SK-N-SH (cell line): ENCODE results near the gene CALN1. TPM values are rescaled to one million over a fixed set of nuclear protein-coding genes. Genes with fewer than 3 reads are reported as not detected.

Source experiments
- CTCF ChIA-PET: fragments of 300-600, 350-600 bp; formaldehyde crosslinking; extraction: SDS; loops from one replicate; lab custom pipeline; 2021; lab: Yijun Ruan, JAX
- POLR2A ChIA-PET: fragments of 350-600 bp; sonication (Branson Sonifier 250); formaldehyde crosslinking; extraction: SDS; loops from one replicate; lab custom pipeline; 2020; ENCODE audit warnings: antibody characterized with exemption, inconsistent platforms; lab: Yijun Ruan, JAX
- DNase-seq: peaks from one replicate; pipeline ENCODE4 v3.0.0; 2012
- H2AFZ ChIP-seq: fragments of 200-600 bp; sonication (generic); 2 replicates; pipeline ENCODE4 v1.8.1; 2016; ENCODE audit warnings: antibody characterized with exemption, mild to moderate bottlenecking, low read depth
- H3F3A ChIP-seq: fragments of 200-600 bp; sonication (generic); replicated peaks from 2 replicates; pipeline ENCODE3; 2016; ENCODE audit warnings: antibody characterized with exemption, mild to moderate bottlenecking; ENCODE audit not compliant: insufficient read depth
- H3K27ac ChIP-seq, 2 experiments: fragments of 200-500 bp in 1 of 2; fragments of 200-600 bp in 1 of 2; sonication (Bioruptor generic) in 1 of 2; sonication (generic), shearing (Covaris generic) in 1 of 2; 2 replicates each; pipeline versions ENCODE4 v1.5.1 to v1.6.1; 2014 to 2016; ENCODE audit warnings: low read depth in 2 of 2, inconsistent platforms in 1 of 2, low read length in 1 of 2, mild to moderate bottlenecking in 1 of 2, mixed read lengths in 1 of 2
- H3K27me3 ChIP-seq: fragments of 200-600 bp; sonication (generic), shearing (Covaris generic); 2 replicates; pipeline ENCODE4 v1.6.1; 2016; ENCODE audit warnings: mixed run types; ENCODE audit not compliant: insufficient read depth
- H3K36me3 ChIP-seq, 2 experiments: fragments of 200-500 bp in 1 of 2; fragments of 200-600 bp in 1 of 2; sonication (Bioruptor generic) in 1 of 2; sonication (generic) in 1 of 2; replicated peaks in 1 of 2; 2 replicates each; pipeline versions ENCODE3 to v1.5.1; 2014 to 2016; ENCODE audit warnings: low read length in 1 of 2, mild to moderate bottlenecking in 1 of 2; ENCODE audit not compliant: insufficient read depth in 2 of 2, control insufficient read depth in 1 of 2
- H3K4me1 ChIP-seq, 2 experiments: fragments of 200-500 bp in 1 of 2; fragments of 200-600 bp in 1 of 2; sonication (Bioruptor generic) in 1 of 2; sonication (generic), shearing (Covaris generic) in 1 of 2; 2 replicates each; pipeline versions ENCODE4 v1.5.1 to v1.6.1; 2014 to 2016; ENCODE audit warnings: low read depth in 1 of 2, low read length in 1 of 2, mixed run types in 1 of 2; ENCODE audit not compliant: insufficient read depth in 2 of 2, control insufficient read depth in 1 of 2
- H3K4me2 ChIP-seq: fragments of 200-600 bp; sonication (generic), shearing (Covaris generic); 2 replicates; pipeline ENCODE4 v1.6.1; 2017; ENCODE audit warnings: mixed run types
- H3K4me3 ChIP-seq, 2 experiments: fragments of 200-500 bp in 1 of 2; fragments of 200-600 bp in 1 of 2; sonication (Bioruptor generic) in 1 of 2; sonication (generic), shearing (Covaris generic) in 1 of 2; 2 replicates each; pipeline versions ENCODE4 v1.5.1 to v1.8.1; 2014 to 2016; ENCODE audit warnings: low read depth in 2 of 2, inconsistent platforms in 1 of 2, low read length in 1 of 2, mild to moderate bottlenecking in 1 of 2, mixed read lengths in 1 of 2, moderate library complexity in 1 of 2
- H3K79me2 ChIP-seq: fragments of 200-600 bp; sonication (generic); 2 replicates; pipeline ENCODE4 v1.8.1; 2017; ENCODE audit warnings: mild to moderate bottlenecking; ENCODE audit not compliant: insufficient read depth
- H3K9ac ChIP-seq: fragments of 200-600 bp; sonication (generic); 2 replicates; pipeline ENCODE4 v1.6.1; 2017; ENCODE audit warnings: mixed run types
- H3K9me2 ChIP-seq: fragments of 200-600 bp; sonication (generic); 2 replicates; pipeline ENCODE4 v1.6.1; 2017; ENCODE audit warnings: mixed run types
- H3K9me3 ChIP-seq: fragments of 200-600 bp; sonication (generic); 2 replicates; pipeline ENCODE4 v1.6.1; 2017; ENCODE audit warnings: mixed run types, mild to moderate bottlenecking, moderate library complexity
- H4K20me1 ChIP-seq: fragments of 200-600 bp; sonication (generic); 2 replicates; pipeline ENCODE4 v1.6.1; 2017; ENCODE audit warnings: mild to moderate bottlenecking, mixed run types; ENCODE audit not compliant: insufficient read depth
- CHD2 ChIP-seq: fragments of 150-350 bp; IDR thresholded peaks from 2 replicates; pipeline ENCODE4 v1.6.1; 2018; ENCODE audit warnings: low read length; ENCODE audit not compliant: partially characterized antibody
- EP300 ChIP-seq, 2 experiments: IDR thresholded peaks; 2 replicates each; pipeline versions ENCODE4 v1.4.0 to v1.6.1; 2012; ENCODE audit warnings: borderline replicate concordance in 1 of 2, low read depth in 1 of 2, low read length in 1 of 2
- EZH2phosphoT487 ChIP-seq: fragments of 200-600 bp; sonication (generic); IDR thresholded peaks from 2 replicates; pipeline ENCODE4 v1.6.1; 2017; ENCODE audit warnings: low read depth, mixed run types, mild to moderate bottlenecking, antibody characterized with exemption, moderate library complexity, borderline replicate concordance
- FOSL2 ChIP-seq: IDR thresholded peaks from 2 replicates; pipeline ENCODE4 v1.4.0; 2012; ENCODE audit warnings: low read depth, mild to moderate bottlenecking, moderate library complexity, borderline replicate concordance
- FOXJ3 ChIP-seq: sonication (generic); formaldehyde crosslinking; IDR thresholded peaks from 2 replicates; pipeline ENCODE4 v1.5.1; 2020; ENCODE audit warnings: mild to moderate bottlenecking, missing genetic modification reagents
- JUND ChIP-seq: IDR thresholded peaks from 2 replicates; pipeline ENCODE4 v1.4.0; 2012
- NRF1 ChIP-seq: IDR thresholded peaks from 2 replicates; pipeline ENCODE4 v1.6.1; 2012; ENCODE audit warnings: low read depth, mild to moderate bottlenecking, low read length
- RFX5 ChIP-seq: IDR thresholded peaks from 2 replicates; pipeline ENCODE4 v1.6.1; 2012; ENCODE audit warnings: mild to moderate bottlenecking, improper control_type of control experiment, low read length
- RXRA ChIP-seq: IDR thresholded peaks from 2 replicates; pipeline ENCODE4 v1.4.0; 2012; ENCODE audit warnings: low read depth, mild to moderate bottlenecking, borderline replicate concordance
- SMC3 ChIP-seq: IDR thresholded peaks from 2 replicates; pipeline ENCODE4 v1.6.1; 2012; ENCODE audit warnings: low read depth, low read length, improper control_type of control experiment
- TAF1 ChIP-seq: IDR thresholded peaks from 2 replicates; pipeline ENCODE4 v1.6.1; 2012; ENCODE audit warnings: low read depth, mild to moderate bottlenecking, low read length, moderate library complexity, borderline replicate concordance
- TEAD4 ChIP-seq: IDR thresholded peaks from 2 replicates; pipeline ENCODE4 v1.4.0; 2012; ENCODE audit warnings: mild to moderate bottlenecking, borderline replicate concordance; ENCODE audit not compliant: insufficient read depth
- WGBS: methylation state at CpG from one replicate; pipeline ENCODE4 v1.1.6; 2017; ENCODE audit warnings: low lambda C conversion rate; 5-methylcytosine and 5-hydroxymethylcytosine counted together
- polyA plus RNA-seq, 3 experiments: library from polyadenylated mRNA; depleted of rRNA; stranded (reverse); fragments of >200 nt; gene quantifications; 2 replicates each; pipeline ENCODE4 v1.2.3, GENCODE V29; 2012
- TF ChIP-seq, protein P1 (sequence below): IDR thresholded peaks from 2 replicates; pipeline ENCODE4 v1.6.1; 2012; ENCODE audit warnings: mild to moderate bottlenecking, low read depth, low read length, moderate library complexity
- TF ChIP-seq, protein P2 (sequence below): fragments of 150-350 bp; IDR thresholded peaks from 2 replicates; pipeline ENCODE4 v1.6.1; 2017; ENCODE audit warnings: antibody characterized with exemption, low read length, low read depth, borderline replicate concordance
- TF ChIP-seq, protein P3 (sequence below): fragments of 200-600 bp; sonication (generic); IDR thresholded peaks from 2 replicates; pipeline ENCODE4 v1.6.1; 2017; ENCODE audit warnings: antibody characterized with exemption, mild to moderate bottlenecking, moderate library complexity

The CALN1 gene
- polyA plus RNA-seq, 1 of the 3 experiments (the other 2 are of a cell fraction) = not detected

DNA sequence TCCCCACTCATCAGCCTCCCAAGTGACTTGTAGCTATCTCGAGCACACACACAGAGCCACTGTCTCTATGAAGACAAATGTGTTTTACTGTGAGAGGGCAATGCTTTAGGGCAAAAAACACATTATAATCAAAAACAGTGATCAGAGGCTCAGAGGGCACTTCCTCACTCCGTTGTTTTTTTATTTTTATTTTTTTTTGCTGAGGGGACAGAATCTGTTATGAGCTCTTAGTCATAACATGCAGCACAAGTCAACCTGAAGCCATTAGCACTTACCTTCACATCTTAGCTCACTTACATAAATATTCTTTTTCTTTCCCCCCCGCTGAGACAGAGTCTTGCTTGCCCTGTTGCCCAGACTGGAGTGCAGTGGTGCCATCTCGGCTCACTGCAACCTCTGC lies 157.7 kb downstream of the CALN1 start (continued):
- TF ChIP-seq, protein P1, sequence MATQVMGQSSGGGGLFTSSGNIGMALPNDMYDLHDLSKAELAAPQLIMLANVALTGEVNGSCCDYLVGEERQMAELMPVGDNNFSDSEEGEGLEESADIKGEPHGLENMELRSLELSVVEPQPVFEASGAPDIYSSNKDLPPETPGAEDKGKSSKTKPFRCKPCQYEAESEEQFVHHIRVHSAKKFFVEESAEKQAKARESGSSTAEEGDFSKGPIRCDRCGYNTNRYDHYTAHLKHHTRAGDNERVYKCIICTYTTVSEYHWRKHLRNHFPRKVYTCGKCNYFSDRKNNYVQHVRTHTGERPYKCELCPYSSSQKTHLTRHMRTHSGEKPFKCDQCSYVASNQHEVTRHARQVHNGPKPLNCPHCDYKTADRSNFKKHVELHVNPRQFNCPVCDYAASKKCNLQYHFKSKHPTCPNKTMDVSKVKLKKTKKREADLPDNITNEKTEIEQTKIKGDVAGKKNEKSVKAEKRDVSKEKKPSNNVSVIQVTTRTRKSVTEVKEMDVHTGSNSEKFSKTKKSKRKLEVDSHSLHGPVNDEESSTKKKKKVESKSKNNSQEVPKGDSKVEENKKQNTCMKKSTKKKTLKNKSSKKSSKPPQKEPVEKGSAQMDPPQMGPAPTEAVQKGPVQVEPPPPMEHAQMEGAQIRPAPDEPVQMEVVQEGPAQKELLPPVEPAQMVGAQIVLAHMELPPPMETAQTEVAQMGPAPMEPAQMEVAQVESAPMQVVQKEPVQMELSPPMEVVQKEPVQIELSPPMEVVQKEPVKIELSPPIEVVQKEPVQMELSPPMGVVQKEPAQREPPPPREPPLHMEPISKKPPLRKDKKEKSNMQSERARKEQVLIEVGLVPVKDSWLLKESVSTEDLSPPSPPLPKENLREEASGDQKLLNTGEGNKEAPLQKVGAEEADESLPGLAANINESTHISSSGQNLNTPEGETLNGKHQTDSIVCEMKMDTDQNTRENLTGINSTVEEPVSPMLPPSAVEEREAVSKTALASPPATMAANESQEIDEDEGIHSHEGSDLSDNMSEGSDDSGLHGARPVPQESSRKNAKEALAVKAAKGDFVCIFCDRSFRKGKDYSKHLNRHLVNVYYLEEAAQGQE = no peak
- TF ChIP-seq SMC3 (no peak), EP300 (IDR thresholded peaks at IDR 0.05; ENCODE audit: borderline replicate concordance in 1 of 2, low read depth in 1 of 2, low read length in 1 of 2) (no peak)
- TF ChIP-seq, protein P2, sequence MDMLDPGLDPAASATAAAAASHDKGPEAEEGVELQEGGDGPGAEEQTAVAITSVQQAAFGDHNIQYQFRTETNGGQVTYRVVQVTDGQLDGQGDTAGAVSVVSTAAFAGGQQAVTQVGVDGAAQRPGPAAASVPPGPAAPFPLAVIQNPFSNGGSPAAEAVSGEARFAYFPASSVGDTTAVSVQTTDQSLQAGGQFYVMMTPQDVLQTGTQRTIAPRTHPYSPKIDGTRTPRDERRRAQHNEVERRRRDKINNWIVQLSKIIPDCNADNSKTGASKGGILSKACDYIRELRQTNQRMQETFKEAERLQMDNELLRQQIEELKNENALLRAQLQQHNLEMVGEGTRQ = no peak

DNA sequence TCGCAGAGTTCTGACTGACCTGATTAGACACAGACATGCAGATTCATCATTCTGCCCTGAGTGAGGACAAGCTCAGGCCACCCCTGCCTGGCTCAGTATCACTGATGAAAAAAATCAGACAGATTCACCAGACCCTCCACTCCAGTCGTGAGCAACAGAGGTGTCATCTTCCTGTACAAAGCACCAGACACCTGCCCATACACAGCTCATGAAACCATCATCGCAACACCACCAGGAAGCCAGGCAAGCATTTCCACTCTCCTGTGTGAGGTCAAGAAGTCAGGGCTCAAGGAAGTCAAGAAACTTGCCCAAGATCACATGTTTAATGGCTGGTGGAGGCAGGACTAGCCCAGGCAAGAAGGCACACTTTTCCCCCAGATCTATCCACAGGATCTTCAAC lies 163.0 kb downstream of the CALN1 start:
- Histone ChIP-seq H3K4me2 (no peak overlapping the region), H3F3A (no peaks in the 10 kb centered on the region), H4K20me1 (no peaks in the 10 kb centered on the region), H3K27ac (no peak overlapping the region), H3K4me3 (no peak overlapping the region), H2AFZ (no peak overlapping the region), H3K9me2 (no peaks in the 10 kb centered on the region), H3K9ac (no peak overlapping the region), H3K36me3 (no peaks in the 10 kb centered on the region), H3K27me3 (no peaks in the 10 kb centered on the region), H3K9me3 (no peaks in the 10 kb centered on the region), H3K79me2 (no peaks in the 10 kb centered on the region), H3K4me1 (no peaks in the 10 kb centered on the region)
- ChIA-PET CTCF (no interaction called here), POLR2A (no interaction called here)
- WGBS = 4% methylated on average over 3 of the region's 3 CpGs
- no peak for DNase-seq
- TF ChIP-seq FOSL2 = no peak
- TF ChIP-seq, protein P3, sequence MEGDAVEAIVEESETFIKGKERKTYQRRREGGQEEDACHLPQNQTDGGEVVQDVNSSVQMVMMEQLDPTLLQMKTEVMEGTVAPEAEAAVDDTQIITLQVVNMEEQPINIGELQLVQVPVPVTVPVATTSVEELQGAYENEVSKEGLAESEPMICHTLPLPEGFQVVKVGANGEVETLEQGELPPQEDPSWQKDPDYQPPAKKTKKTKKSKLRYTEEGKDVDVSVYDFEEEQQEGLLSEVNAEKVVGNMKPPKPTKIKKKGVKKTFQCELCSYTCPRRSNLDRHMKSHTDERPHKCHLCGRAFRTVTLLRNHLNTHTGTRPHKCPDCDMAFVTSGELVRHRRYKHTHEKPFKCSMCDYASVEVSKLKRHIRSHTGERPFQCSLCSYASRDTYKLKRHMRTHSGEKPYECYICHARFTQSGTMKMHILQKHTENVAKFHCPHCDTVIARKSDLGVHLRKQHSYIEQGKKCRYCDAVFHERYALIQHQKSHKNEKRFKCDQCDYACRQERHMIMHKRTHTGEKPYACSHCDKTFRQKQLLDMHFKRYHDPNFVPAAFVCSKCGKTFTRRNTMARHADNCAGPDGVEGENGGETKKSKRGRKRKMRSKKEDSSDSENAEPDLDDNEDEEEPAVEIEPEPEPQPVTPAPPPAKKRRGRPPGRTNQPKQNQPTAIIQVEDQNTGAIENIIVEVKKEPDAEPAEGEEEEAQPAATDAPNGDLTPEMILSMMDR = no peak
- TF ChIP-seq CHD2 = no peak

DNA sequence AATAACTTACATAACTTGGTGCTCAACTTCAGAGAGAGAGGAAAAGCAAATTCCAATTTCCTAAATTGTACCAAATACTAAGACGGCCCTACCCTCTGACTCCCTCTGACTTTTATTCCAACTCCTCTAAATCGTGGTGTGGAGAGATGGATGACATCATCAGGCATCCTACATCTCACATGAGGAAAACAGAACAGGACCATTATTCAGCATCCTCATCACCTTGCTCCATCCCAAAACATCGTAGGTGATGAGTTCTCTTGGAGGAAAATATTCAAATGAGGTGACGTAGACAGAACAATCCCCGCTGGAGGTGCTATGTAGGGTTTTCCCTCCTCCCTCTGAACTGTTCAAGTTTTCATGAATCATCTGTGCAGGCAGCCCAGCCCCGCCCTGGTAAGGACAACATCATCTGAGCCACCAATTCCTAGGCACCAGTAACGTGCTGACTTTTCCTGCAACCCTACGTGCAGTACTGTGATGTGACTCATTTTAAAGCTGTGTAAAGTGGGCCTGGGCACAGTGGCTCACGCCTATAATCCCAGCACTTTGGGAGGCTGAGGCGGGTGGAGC lies 167.2 kb downstream of the CALN1 start:
- Histone ChIP-seq H3K27ac (no peak overlapping the region), H3K27me3 (no peaks in the 10 kb centered on the region), H3K36me3 (no peaks in the 10 kb centered on the region), H4K20me1 (no peaks in the 10 kb centered on the region), H3K79me2 (no peaks in the 10 kb centered on the region), H3K4me1 (no peaks in the 10 kb centered on the region), H3K9ac (no peak overlapping the region), H3F3A (no peaks in the 10 kb centered on the region), H3K4me3 (no peak overlapping the region), H3K4me2 (no peak overlapping the region), H3K9me3 (no peaks in the 10 kb centered on the region), H2AFZ (no peak overlapping the region), H3K9me2 (no peaks in the 10 kb centered on the region)
- WGBS = 8% methylated on average over 9 of the region's 10 CpGs
- DNase-seq = no peak
- ChIA-PET CTCF (no interaction called here), POLR2A (no interaction called here)
- TF ChIP-seq SMC3 (no peak), NRF1 (no peak), EP300 (IDR thresholded peaks at IDR 0.05; ENCODE audit: borderline replicate concordance in 1 of 2, low read depth in 1 of 2, low read length in 1 of 2) (no peak), FOSL2 (no peak), RFX5 (no peak), FOXJ3 (CRISPR knock-in tag) (no peak), RXRA (no peak), TEAD4 (no peak), TAF1 (no peak), EZH2phosphoT487 (no peak), JUND (no peak), CHD2 (no peak)
- TF ChIP-seq, protein P3 = no peak
